T-helper 17 cell (primary cell): ENCODE data around the gene NOD1. TPM values are rescaled to one million over a fixed set of nuclear protein-coding genes. Genes with fewer than 3 reads are reported as not detected.

ENCODE experiments used
- ATAC-seq: fragments of 150-1000 bp; cut with Tn5 transposase; 2 replicates; pipeline ENCODE4 v1.10.0; 2021; ENCODE audit warnings: mild to moderate bottlenecking, moderate library complexity
- DNase-seq, 3 donors: peaks; one replicate each; pipeline versions ENCODE4 v3.0.0 to v3.0.0-alpha.2; 2020 to 2021
- H3K9me3 ChIP-seq: one replicate; pipeline ENCODE4 v1.7.0; 2013; ENCODE audit warnings: low read length, mild to moderate bottlenecking; ENCODE audit not compliant: control insufficient read depth, poor library complexity, severe bottlenecking
- H3K27ac Mint-ChIP-seq: one replicate; pipeline ENCODE4 v1.8.0; 2022; ENCODE audit warnings: mild to moderate bottlenecking, moderate library complexity, mixed read lengths
- H3K27me3 Mint-ChIP-seq: one replicate; pipeline ENCODE4 v1.8.0; 2022; ENCODE audit warnings: mixed read lengths
- H3K36me3 Mint-ChIP-seq: one replicate; pipeline ENCODE4 v1.8.0; 2022; ENCODE audit warnings: low read depth, mixed read lengths
- H3K4me1 Mint-ChIP-seq: one replicate; pipeline ENCODE4 v1.8.0; 2022; ENCODE audit warnings: mild to moderate bottlenecking, mixed read lengths
- H3K4me3 Mint-ChIP-seq: one replicate; pipeline ENCODE4 v1.8.0; 2022; ENCODE audit warnings: mild to moderate bottlenecking, moderate library complexity, mixed read lengths
- total RNA-seq, 4 donors: library from RNA in 2 of 4; stranded (reverse) in 2 of 4; gene quantifications; one replicate each; pipeline ENCODE4 v1.2.3 and lab custom pipeline; 2022 to 2026

NOD1 gene
- total RNA-seq, 2 donors from 2014 or later = 15.7 to 18.9 TPM

- H3K4me3 Mint-ChIP-seq = no peak overlapping the region
- no peaks in the 10 kb centered on the region for H3K36me3 Mint-ChIP-seq
- no peaks in the 10 kb centered on the region for H3K27me3 Mint-ChIP-seq
- H3K4me1 Mint-ChIP-seq = peaks cover 4% of the 10 kb centered on the region
- H3K9me3 ChIP-seq = no peaks in the 10 kb centered on the region
- ATAC-seq (peak; percentile 98), DNase-seq (peak in 2 of 3 donors; percentile 29 to 44)
- no peak overlapping the region for H3K27ac Mint-ChIP-seq
Measured at GRCh38 chr7:30445770-30446169, 32.8 kb downstream of the NOD1 start.

DNA sequence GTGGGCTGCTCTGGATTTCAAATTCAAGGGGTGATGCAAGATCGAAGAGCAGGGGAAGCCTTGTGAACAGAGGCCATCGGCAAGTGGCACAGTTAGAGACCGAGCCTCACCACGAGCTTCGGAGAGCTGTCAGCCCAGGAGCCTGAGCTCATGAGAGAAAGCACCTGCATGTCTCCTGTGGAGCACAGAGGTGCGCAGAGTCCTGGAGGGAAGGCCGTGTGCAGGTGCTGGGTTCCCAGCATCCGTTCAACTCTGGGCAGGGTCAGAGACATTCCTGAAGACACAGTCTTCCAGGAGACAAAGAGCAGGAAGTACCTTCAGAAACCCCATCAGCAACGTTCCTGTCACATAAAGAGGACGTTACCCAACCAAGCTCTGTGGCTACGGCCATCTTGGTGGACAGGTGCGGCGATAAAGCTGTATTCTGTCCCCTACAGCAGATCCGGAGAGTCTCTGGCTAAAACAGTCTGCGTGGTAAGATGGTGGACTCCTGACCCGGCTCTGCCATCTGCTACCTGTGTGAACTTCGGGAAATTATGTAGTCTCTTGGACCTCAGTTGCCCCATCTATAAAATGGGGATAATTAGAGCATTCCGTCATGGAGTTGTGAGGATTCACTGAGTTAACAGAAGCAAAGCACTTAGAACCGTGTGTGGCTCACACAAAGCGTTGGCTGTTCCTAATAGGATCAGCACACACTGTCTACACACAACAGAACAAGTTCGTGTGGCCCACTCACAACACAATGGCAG, 40.6 kb downstream of the NOD1 start:
- H3K4me1 Mint-ChIP-seq = peaks cover 8% of the 10 kb centered on the region
- H3K9me3 ChIP-seq = no peaks in the 10 kb centered on the region
- ATAC-seq (no peak), DNase-seq (no peak)
- H3K27ac Mint-ChIP-seq = no peak overlapping the region
- H3K4me3 Mint-ChIP-seq = no peak overlapping the region
- peaks cover 16% of the 10 kb centered on the region for H3K36me3 Mint-ChIP-seq
- no peaks in the 10 kb centered on the region for H3K27me3 Mint-ChIP-seq

- Mint-ChIP-seq H3K36me3 (peaks cover 16% of the 10 kb centered on the region), H3K4me1 (peaks cover 8% of the 10 kb centered on the region), H3K4me3 (peak overlapping the region; percentile 25), H3K27me3 (no peaks in the 10 kb centered on the region), H3K27ac (no peak overlapping the region)
- H3K9me3 ChIP-seq = no peaks in the 10 kb centered on the region
- DNase-seq = no peak
- no peak for ATAC-seq
Measured at GRCh38 chr7:30436518-30436917, 42.1 kb downstream of the NOD1 start.

DNA sequence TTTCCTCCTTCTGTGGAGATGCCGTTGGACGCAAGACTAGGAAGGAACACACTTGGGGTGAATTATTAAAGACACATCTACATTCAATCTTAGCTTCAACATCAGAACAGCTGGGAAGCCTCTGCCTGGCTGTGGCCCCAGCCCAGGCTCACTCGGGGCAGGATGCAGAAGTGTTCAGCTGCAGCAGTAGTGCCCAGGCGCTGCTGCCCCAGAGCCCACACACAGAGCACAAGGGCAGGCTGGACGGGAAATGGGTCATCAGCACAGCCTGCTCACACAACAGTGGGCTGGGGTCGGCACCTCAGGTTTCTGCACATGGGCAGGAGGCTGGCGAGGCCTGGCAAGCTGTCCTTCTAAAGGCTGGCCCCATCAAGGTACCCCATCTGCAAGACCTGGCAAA, 42.5 kb downstream of the NOD1 start:
- peak overlapping the region; percentile 25 for H3K4me3 Mint-ChIP-seq
- no peak overlapping the region for H3K27ac Mint-ChIP-seq
- H3K9me3 ChIP-seq = no peaks in the 10 kb centered on the region
- H3K4me1 Mint-ChIP-seq = peaks cover 8% of the 10 kb centered on the region
- ATAC-seq (no peak), DNase-seq (no peak)
- H3K36me3 Mint-ChIP-seq = peaks cover 16% of the 10 kb centered on the region
- no peaks in the 10 kb centered on the region for H3K27me3 Mint-ChIP-seq

DNA sequence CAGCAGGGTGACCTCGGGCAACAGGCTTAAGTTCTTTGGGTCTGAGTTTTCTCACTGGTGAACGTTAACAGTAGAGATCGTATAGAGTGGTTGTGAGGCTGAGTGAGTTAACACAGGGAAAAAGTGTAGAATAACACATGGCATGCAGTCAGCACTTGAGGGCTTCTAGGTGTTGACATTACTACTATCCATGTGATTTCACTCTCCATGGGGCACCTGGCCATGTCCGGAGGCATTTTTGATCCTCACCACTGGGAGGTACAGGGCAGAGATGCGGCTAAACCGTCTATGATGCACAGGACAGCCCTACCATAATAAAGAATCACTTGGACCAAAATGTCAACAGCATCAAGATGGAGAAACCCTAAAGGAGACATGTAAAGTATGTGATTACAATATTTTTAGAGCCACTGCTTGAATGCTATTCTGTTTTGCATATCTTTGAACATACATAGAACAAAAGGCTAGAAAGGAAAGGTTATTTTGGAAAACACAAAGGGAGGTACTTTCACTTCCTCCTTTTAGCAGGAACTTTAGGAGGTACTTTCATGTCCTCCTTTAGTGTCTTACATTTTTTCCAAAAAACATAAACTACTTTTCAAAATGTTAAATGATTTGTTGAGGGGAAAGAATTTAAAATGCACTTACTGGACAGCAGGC, 44.3 kb downstream of the NOD1 start:
- no peak overlapping the region for H3K4me3 Mint-ChIP-seq
- DNase-seq = no peak
- no peak for ATAC-seq
- peak overlapping the region; percentile 16 for H3K27ac Mint-ChIP-seq
- no peaks in the 10 kb centered on the region for H3K9me3 ChIP-seq
- no peaks in the 10 kb centered on the region for H3K27me3 Mint-ChIP-seq
- H3K4me1 Mint-ChIP-seq = peaks cover 8% of the 10 kb centered on the region
- peaks cover 16% of the 10 kb centered on the region for H3K36me3 Mint-ChIP-seq

GRCh38 chr7:30433506-30433905, 45.1 kb downstream of the NOD1 start:
- H3K4me3 Mint-ChIP-seq = no peak overlapping the region
- DNase-seq (no peak), ATAC-seq (no peak)
- H3K4me1 Mint-ChIP-seq = peaks cover 8% of the 10 kb centered on the region
- H3K36me3 Mint-ChIP-seq = peaks cover 16% of the 10 kb centered on the region
- H3K9me3 ChIP-seq = no peaks in the 10 kb centered on the region
- H3K27ac Mint-ChIP-seq = peak overlapping the region; percentile 16
- H3K27me3 Mint-ChIP-seq = no peaks in the 10 kb centered on the region

GRCh38 chr7:30433082-30433481, 45.5 kb downstream of the NOD1 start:
- ATAC-seq (no peak), DNase-seq (no peak)
- H3K9me3 ChIP-seq = no peaks in the 10 kb centered on the region
- peaks cover 16% of the 10 kb centered on the region for H3K36me3 Mint-ChIP-seq
- H3K27me3 Mint-ChIP-seq = no peaks in the 10 kb centered on the region
- no peak overlapping the region for H3K27ac Mint-ChIP-seq
- no peak overlapping the region for H3K4me3 Mint-ChIP-seq
- peaks cover 8% of the 10 kb centered on the region for H3K4me1 Mint-ChIP-seq

DNA sequence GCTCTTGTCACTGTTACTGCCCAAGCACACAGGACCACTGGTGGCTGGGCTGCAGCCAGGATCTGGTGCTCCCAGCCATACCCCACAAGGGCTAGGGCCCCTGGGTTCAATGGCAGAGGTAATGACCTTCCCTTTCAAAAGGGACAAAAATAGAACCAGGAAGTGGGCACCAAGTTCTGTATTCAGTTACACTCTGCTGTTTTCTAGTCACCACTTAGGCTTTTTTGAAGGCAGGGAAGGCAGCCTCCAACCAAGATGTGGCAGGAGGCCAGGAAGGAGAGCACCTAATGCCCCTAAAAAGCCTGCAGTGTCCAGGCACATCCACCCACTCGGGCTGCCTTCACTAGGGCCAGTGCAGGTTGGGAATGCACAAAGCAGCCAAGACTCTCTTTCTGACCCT, 47.8 kb downstream of the NOD1 start:
- DNase-seq = no peak
- H3K27ac Mint-ChIP-seq = no peak overlapping the region
- ATAC-seq = no peak
- H3K27me3 Mint-ChIP-seq = no peaks in the 10 kb centered on the region
- H3K4me3 Mint-ChIP-seq = no peak overlapping the region
- H3K36me3 Mint-ChIP-seq = peaks cover 17% of the 10 kb centered on the region
- no peaks in the 10 kb centered on the region for H3K9me3 ChIP-seq
- peaks cover 4% of the 10 kb centered on the region for H3K4me1 Mint-ChIP-seq

DNA sequence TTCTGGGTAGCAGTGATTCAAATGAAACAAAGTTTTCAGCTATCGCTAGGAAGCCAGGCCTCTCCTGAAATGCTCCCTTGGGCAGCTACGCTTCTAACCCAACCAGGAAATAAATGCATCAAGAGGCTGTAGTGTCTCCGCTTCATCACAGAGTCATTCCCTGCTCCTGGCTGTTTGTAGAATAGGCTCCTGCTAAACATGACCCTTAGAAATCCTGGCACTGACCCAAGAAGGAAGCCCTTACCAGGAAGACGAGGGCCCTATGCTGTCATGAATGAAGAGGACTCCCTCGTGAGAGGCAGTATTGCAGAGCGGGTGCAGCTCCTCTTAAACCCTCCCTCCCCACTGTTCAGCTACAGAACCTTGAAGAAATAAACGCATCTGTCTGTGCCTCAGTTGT, 48.3 kb downstream of the NOD1 start:
- H3K4me3 Mint-ChIP-seq = no peak overlapping the region
- no peaks in the 10 kb centered on the region for H3K27me3 Mint-ChIP-seq
- DNase-seq (no peak), ATAC-seq (no peak)
- H3K4me1 Mint-ChIP-seq = peaks cover 4% of the 10 kb centered on the region
- no peaks in the 10 kb centered on the region for H3K9me3 ChIP-seq
- H3K27ac Mint-ChIP-seq = no peak overlapping the region
- H3K36me3 Mint-ChIP-seq = peaks cover 17% of the 10 kb centered on the region

GRCh38 chr7:30429156-30429530, 49.4 kb downstream of the NOD1 start:
- DNase-seq = no peak
- no peaks in the 10 kb centered on the region for H3K9me3 ChIP-seq
- no peak overlapping the region for H3K4me3 Mint-ChIP-seq
- peaks cover 15% of the 10 kb centered on the region for H3K36me3 Mint-ChIP-seq
- H3K4me1 Mint-ChIP-seq = peaks cover 2% of the 10 kb centered on the region
- no peaks in the 10 kb centered on the region for H3K27me3 Mint-ChIP-seq
- no peak for ATAC-seq
- no peak overlapping the region for H3K27ac Mint-ChIP-seq

GRCh38 chr7:30428246-30429155, 50.1 kb downstream of the NOD1 start:
- H3K27ac Mint-ChIP-seq = no peak overlapping the region
- no peaks in the 10 kb centered on the region for H3K9me3 ChIP-seq
- no peak overlapping the region for H3K4me3 Mint-ChIP-seq
- ATAC-seq (no peak), DNase-seq (no peak)
- H3K4me1 Mint-ChIP-seq = peaks cover 2% of the 10 kb centered on the region
- peaks cover 14% of the 10 kb centered on the region for H3K36me3 Mint-ChIP-seq
- H3K27me3 Mint-ChIP-seq = no peaks in the 10 kb centered on the region

DNA sequence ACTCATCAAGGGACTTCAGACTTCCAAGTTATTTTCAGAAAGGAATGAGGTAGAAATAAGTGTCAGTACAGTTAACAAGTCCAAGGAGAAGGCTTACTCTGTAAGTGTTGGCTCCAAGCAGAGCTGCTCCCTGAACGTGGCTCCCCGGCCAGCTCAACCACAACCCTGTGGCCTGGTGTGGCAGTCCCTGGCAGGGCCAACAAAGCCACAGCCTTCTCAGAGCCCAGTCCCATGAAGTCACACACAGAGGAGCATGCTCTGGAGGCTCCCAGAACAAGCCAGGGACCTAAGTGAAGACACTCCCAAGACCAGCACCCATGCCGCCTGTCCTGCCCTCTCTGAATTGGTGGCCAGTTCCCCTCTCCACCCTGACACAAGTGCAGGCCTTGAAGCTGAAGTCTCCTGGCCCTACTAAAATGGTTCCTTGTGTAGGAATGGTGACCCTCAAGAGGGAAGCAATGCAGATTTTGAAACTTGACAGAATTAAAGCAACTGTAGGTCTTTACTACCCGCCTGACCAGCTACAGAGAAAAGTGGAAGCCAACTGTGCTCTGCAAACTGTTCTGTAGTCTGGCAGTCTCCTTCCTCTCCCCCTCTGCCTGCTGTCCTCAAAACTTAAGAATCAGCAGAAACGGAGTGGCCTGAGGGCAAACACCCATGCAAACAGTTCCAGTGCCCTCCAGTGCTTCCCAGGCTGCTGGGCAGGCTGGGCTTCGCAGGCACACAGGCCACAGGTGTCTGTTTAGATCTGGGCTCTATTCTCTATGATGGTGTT, 51.1 kb downstream of the NOD1 start:
- Mint-ChIP-seq H3K36me3 (peaks cover 14% of the 10 kb centered on the region), H3K27ac (peak overlapping the region; percentile 64), H3K27me3 (no peaks in the 10 kb centered on the region), H3K4me3 (no peak overlapping the region), H3K4me1 (peaks cover 2% of the 10 kb centered on the region)
- ATAC-seq (no peak), DNase-seq (no peak)
- no peaks in the 10 kb centered on the region for H3K9me3 ChIP-seq

DNA sequence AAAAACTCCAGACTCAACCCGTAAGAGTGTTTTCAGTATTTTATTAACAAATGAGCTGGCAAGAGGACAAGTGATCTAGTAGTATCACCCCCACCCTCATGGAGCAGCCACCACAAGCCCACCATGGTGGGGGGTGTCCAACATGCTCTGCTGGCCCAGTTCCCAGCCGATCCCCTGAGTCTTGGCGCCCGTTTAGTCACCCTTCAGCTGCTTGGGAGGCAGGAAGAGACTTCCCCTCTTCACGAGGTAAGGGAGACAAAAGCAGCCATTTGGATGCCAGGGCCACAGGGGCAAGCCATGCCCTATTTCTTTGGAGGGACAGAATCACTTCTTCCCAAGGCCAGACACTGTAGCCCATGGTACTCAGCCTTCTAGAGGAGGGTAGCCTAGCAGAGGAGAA, 54.1 kb downstream of the NOD1 start:
- H3K36me3 Mint-ChIP-seq = peaks cover 14% of the 10 kb centered on the region
- no peak for ATAC-seq

More for the DNA sequence above, 54.1 kb downstream of the NOD1 start:
- H3K27me3 Mint-ChIP-seq = no peaks in the 10 kb centered on the region
- no peaks in the 10 kb centered on the region for H3K9me3 ChIP-seq
- H3K4me1 Mint-ChIP-seq = peaks cover 2% of the 10 kb centered on the region
- no peak overlapping the region for H3K4me3 Mint-ChIP-seq
- DNase-seq = no peak
- H3K27ac Mint-ChIP-seq = peak overlapping the region; percentile 19
